ENCODE results near the gene TMEM59L. TPM values are rescaled to one million over a fixed set of nuclear protein-coding genes. Genes with fewer than 3 reads are reported as not detected.

Gene TMEM59L
- total and polyA plus RNA-seq, 12 donors, result 0.89 to 14.5 (median 5.4) TPM

DNA sequence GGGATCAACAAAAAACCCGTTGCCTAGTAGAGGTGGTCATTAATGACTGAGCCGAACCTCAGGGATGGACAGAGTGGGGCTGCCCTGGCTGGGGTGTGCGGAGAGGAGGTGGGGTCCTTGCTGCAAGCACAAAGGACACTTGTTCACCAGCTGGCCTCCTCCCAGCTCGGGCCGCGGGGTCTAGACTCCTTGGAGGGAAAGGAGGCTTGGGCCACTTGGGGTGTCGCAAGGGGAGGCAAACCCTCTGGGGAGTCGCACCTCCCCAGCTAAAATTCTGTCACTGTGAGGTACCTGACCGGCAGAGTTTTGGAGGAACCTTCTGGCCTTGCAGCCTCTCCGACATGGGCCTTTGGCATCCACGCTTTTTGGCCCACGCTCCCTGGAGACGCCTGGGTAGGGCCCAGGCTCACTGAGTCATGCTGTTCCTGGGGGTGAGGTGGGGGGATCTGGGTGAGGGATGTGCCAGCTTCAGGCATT, 32.4 kb downstream of the TMEM59L start:
- TF ChIP-seq, protein P1, sequence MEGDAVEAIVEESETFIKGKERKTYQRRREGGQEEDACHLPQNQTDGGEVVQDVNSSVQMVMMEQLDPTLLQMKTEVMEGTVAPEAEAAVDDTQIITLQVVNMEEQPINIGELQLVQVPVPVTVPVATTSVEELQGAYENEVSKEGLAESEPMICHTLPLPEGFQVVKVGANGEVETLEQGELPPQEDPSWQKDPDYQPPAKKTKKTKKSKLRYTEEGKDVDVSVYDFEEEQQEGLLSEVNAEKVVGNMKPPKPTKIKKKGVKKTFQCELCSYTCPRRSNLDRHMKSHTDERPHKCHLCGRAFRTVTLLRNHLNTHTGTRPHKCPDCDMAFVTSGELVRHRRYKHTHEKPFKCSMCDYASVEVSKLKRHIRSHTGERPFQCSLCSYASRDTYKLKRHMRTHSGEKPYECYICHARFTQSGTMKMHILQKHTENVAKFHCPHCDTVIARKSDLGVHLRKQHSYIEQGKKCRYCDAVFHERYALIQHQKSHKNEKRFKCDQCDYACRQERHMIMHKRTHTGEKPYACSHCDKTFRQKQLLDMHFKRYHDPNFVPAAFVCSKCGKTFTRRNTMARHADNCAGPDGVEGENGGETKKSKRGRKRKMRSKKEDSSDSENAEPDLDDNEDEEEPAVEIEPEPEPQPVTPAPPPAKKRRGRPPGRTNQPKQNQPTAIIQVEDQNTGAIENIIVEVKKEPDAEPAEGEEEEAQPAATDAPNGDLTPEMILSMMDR (IDR thresholded peaks at IDR 0.05), result no peak
- no peak for TF ChIP-seq POLR2A (IDR thresholded peaks at IDR 0.05)
- 60 to 66% (median 64%) methylated on average over 8 to 13 of the region's 13 CpGs for WGBS, 4 donors
- DNase-seq, result peak in 6 of 7 donors; percentile 66 to 75 (median 71)
- Histone ChIP-seq H3K4me1 (replicated peaks in 1 of 2) (peaks cover 7 to 24% of the 10 kb centered on the region in 2 donors), H3K27me3 (no peaks in the 10 kb centered on the region), H3K4me3 (no peak overlapping the region), H3K36me3 (replicated peaks in 1 of 2) (no peaks in the 10 kb centered on the region), H3K27ac (peak overlapping the region in 2 of 5 donors; percentile 30 to 31), H3K9me3 (replicated peaks in 1 of 3) (no peaks in the 10 kb centered on the region)
- intact Hi-C loops (cut with DNase I), result no loop called here

DNA sequence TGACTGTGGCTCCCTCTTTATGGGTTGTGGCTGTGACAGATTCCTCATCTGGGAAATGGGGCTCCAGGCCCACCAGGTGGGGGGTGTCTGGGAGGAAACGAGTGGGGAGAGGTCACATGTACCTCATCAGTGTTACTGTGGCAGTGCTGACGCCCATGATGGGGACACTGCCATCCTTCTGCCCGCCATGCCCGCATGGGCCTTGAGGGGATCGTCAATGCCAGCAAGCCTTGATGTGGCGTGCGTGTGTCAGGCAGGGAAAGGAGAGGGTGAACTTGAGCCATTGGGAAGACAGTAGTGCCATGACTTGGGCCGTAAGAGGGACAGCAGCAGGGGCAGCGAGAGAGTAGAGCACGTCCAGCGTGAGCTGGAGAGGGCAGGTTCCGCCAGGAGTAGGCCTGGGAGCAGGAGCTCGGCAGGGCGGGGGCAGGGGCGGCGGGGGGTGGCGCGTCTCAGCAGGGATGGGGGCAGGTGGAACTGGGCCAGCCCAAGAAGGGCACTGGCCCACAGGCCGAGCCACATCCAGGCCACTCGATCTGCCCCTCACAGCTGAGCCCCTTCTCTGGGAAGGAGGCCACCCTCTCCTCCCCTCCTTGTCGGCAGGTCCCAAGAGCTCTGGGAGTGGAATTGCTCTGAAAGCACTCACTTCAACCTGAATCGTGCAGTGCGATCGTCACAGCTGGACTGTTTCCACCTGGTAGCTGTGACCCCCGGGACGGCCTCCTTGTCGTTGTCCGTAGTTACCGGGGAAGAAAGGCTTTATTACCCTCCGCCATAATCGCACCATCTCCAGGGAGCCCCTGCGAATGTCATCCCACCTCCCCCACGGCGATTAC, 34.1 kb downstream of the TMEM59L start:
- Histone ChIP-seq H3K4me3 (no peak overlapping the region), H3K27me3 (no peaks in the 10 kb centered on the region), H3K9me3 (replicated peaks in 1 of 3) (no peaks in the 10 kb centered on the region), H3K4me1 (replicated peaks in 1 of 2) (peaks cover 7 to 30% of the 10 kb centered on the region in 2 donors), H3K27ac (no peak overlapping the region), H3K36me3 (replicated peaks in 1 of 2) (no peaks in the 10 kb centered on the region)
- 83 to 93% (median 92%) methylated on average over 26 to 34 of the region's 34 CpGs for WGBS, 4 donors
- no peak for DNase-seq
- TF ChIP-seq, protein P1 (IDR thresholded peaks at IDR 0.05), result no peak
- TF ChIP-seq POLR2A (IDR thresholded peaks at IDR 0.05), result no peak
- intact Hi-C loops (cut with DNase I), result no loop called here

DNA sequence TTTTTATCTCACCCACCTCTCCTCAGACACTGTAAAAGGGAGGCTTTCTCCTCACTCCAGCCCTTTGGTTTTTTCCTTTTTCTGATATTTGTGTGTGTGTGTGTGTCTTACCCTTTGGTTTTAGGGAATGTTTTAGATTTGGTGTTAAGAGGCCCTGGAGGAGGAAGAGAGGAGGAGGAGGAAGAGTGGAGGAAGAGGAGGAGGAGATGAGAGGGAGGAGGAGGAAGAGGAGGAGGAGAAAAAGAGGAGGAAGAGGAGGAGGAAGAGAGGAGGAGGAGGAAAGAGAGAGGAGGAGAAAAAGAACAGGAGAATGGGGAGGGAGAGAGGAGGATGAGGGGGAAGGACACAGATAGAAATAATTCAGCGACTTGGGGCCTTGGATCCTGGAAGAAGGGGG, 34.7 kb downstream of the TMEM59L start:
- H3K27ac ChIP-seq, result peak overlapping the region in 1 of 5 donors; percentile 10
- H3K4me3 ChIP-seq, result no peak overlapping the region
- intact Hi-C loops (cut with DNase I), result no loop called here
- H3K4me1 ChIP-seq (replicated peaks in 1 of 2), result peaks cover 7 to 30% of the 10 kb centered on the region in 2 donors
- no peaks in the 10 kb centered on the region for H3K27me3 ChIP-seq
- no peak for TF ChIP-seq POLR2A (IDR thresholded peaks at IDR 0.05)
- TF ChIP-seq, protein P1 (IDR thresholded peaks at IDR 0.05), result no peak
- 73 to 95% (median 88%) methylated on average over 1 of the region's 1 CpG for WGBS, 4 donors
- no peaks in the 10 kb centered on the region for H3K36me3 ChIP-seq (replicated peaks in 1 of 2)
- no peak for DNase-seq
- no peaks in the 10 kb centered on the region for H3K9me3 ChIP-seq (replicated peaks in 1 of 3)

DNA sequence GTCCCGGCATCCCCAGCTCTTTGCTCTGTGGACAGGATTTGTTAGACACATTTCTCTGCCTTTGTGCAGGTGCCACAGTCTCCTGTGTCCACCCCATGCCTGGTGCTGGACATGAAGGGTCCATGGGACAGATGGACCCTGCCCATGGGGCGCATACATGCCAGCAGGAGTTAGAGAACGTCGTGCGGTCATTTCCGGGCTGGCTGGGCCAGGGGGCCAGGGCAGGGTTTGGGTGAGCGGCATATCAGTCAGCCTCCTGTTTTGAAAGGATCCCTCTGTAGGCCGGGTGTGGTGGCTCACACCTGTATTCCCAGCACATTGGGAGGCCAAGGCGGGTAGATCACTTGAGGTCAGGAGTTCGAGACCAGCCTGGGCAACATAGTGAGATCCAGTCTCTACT, 35.1 kb downstream of the TMEM59L start:
- Histone ChIP-seq H3K36me3 (replicated peaks in 1 of 2) (no peaks in the 10 kb centered on the region), H3K9me3 (replicated peaks in 1 of 3) (no peaks in the 10 kb centered on the region), H3K4me1 (replicated peaks in 1 of 2) (peaks cover 7 to 30% of the 10 kb centered on the region in 2 donors), H3K27ac (peak overlapping the region in 2 of 5 donors; percentile 10 to 83), H3K27me3 (no peaks in the 10 kb centered on the region), H3K4me3 (no peak overlapping the region)
- WGBS, 4 donors, result 90 to 100% (median 98%) methylated on average over 3 to 10 of the region's 10 CpGs
- TF ChIP-seq, protein P1 (IDR thresholded peaks at IDR 0.05), result no peak
- TF ChIP-seq POLR2A (IDR thresholded peaks at IDR 0.05), result no peak
- no peak for DNase-seq
- intact Hi-C loops (cut with DNase I), result no loop called here

Data from adrenal gland (tissue), 12 donors.